Karpas-422 (cell line): ENCODE measurements around the gene ACKR3. TPM values are rescaled to one million over a fixed set of nuclear protein-coding genes. Genes with fewer than 3 reads are reported as not detected.

Experiments used
- DNase-seq: peaks from one replicate; pipeline ENCODE4 v3.0.0-alpha.2; 2015
- H2AFZ ChIP-seq: fragments of 200-600 bp; sonication (generic); 2 replicates; pipeline ENCODE4 v1.6.1; 2014; ENCODE audit warnings: antibody characterized with exemption, low read length, mixed read lengths
- H3K27ac ChIP-seq: fragments of 200-600 bp; sonication (generic); 2 replicates; pipeline ENCODE4 v1.5.1; 2014; ENCODE audit warnings: mild to moderate bottlenecking, low read length, moderate library complexity
- H3K27me3 ChIP-seq: fragments of 200-600 bp; sonication (generic); 2 replicates; pipeline ENCODE4 v1.6.1; 2014; ENCODE audit warnings: low read length, mixed read lengths
- H3K36me3 ChIP-seq: fragments of 200-600 bp; sonication (generic); 2 replicates; pipeline ENCODE4 v1.6.1; 2014; ENCODE audit warnings: low read length, mixed read lengths; ENCODE audit not compliant: insufficient read depth
- H3K4me1 ChIP-seq: fragments of 200-600 bp; sonication (generic); 2 replicates; pipeline ENCODE4 v1.6.1; 2014; ENCODE audit warnings: mild to moderate bottlenecking, low read length, mixed read lengths
- H3K4me2 ChIP-seq: fragments of 200-600 bp; sonication (generic); 2 replicates; pipeline ENCODE4 v1.6.1; 2014; ENCODE audit warnings: low read length, low read depth, mild to moderate bottlenecking; ENCODE audit not compliant: poor library complexity, severe bottlenecking
- H3K4me3 ChIP-seq: fragments of 200-600 bp; sonication (generic); 2 replicates; pipeline ENCODE4 v1.5.1; 2014; ENCODE audit warnings: mild to moderate bottlenecking, antibody characterized with exemption, low read length, mixed read lengths
- H3K79me2 ChIP-seq: fragments of 200-600 bp; sonication (generic); 2 replicates; pipeline ENCODE4 v1.6.1; 2014; ENCODE audit warnings: mild to moderate bottlenecking, low read length, mixed read lengths
- H3K9ac ChIP-seq: fragments of 200-600 bp; sonication (generic); 2 replicates; pipeline ENCODE4 v1.6.0; 2014; ENCODE audit warnings: low read length
- H3K9me2 ChIP-seq: fragments of 200-600 bp; sonication (generic), shearing (Covaris generic); replicated peaks from 2 replicates; pipeline ENCODE4 v1.6.0; 2014; ENCODE audit warnings: mild to moderate bottlenecking, low read length, moderate library complexity; ENCODE audit not compliant: insufficient read depth
- H3K9me3 ChIP-seq: fragments of 300-700, 200-600 bp; sonication (generic); 2 replicates; pipeline ENCODE4 v1.6.1; 2014; ENCODE audit warnings: low read length, mixed read lengths
- H4K20me1 ChIP-seq: fragments of 200-600 bp; sonication (generic); 2 replicates; pipeline ENCODE4 v1.6.1; 2014; ENCODE audit warnings: mild to moderate bottlenecking, antibody characterized with exemption, low read length, low read depth; ENCODE audit not compliant: insufficient read depth
- total RNA-seq: library from RNA; depleted of rRNA; stranded (reverse); fragments of >200 nt; shearing (Covaris generic); gene quantifications from 2 replicates; pipeline ENCODE4 v1.2.3, GENCODE V29; 2014; ENCODE audit warnings: low replicate concordance

The ACKR3 gene
- total RNA-seq, 1 experiment from 2014 or later = not detected

GRCh38 chr2:236628981-236629605 lies 59.5 kb downstream of the ACKR3 start:
- Histone ChIP-seq H3K27ac (no peak overlapping the region), H4K20me1 (no peaks in the 10 kb centered on the region), H3K9me2 (no peaks in the 10 kb centered on the region), H3K4me3 (no peak overlapping the region), H3K36me3 (no peaks in the 10 kb centered on the region), H3K4me1 (no peaks in the 10 kb centered on the region), H2AFZ (no peak overlapping the region), H3K9ac (no peak overlapping the region), H3K27me3 (no peaks in the 10 kb centered on the region), H3K4me2 (no peak overlapping the region), H3K9me3 (no peaks in the 10 kb centered on the region), H3K79me2 (no peaks in the 10 kb centered on the region)
- DNase-seq = no peak

- no peaks in the 10 kb centered on the region for H3K27me3 ChIP-seq
- no peaks in the 10 kb centered on the region for H3K4me1 ChIP-seq
- no peaks in the 10 kb centered on the region for H3K9me3 ChIP-seq
- H3K27ac ChIP-seq = no peak overlapping the region
- H3K4me2 ChIP-seq = no peak overlapping the region
- no peaks in the 10 kb centered on the region for H3K79me2 ChIP-seq
- H3K9ac ChIP-seq = no peak overlapping the region
- H3K4me3 ChIP-seq = no peak overlapping the region
- no peak overlapping the region for H2AFZ ChIP-seq
- no peaks in the 10 kb centered on the region for H3K36me3 ChIP-seq
- H4K20me1 ChIP-seq = no peaks in the 10 kb centered on the region
- no peak for DNase-seq
- no peaks in the 10 kb centered on the region for H3K9me2 ChIP-seq
Measured at GRCh38 chr2:236629961-236630872, 60.6 kb downstream of the ACKR3 start.

- H3K4me3 ChIP-seq = no peak overlapping the region
- no peaks in the 10 kb centered on the region for H3K79me2 ChIP-seq
- no peaks in the 10 kb centered on the region for H4K20me1 ChIP-seq
- no peaks in the 10 kb centered on the region for H3K36me3 ChIP-seq
- H3K27ac ChIP-seq = no peak overlapping the region
- H3K9me2 ChIP-seq = no peaks in the 10 kb centered on the region
- H3K4me1 ChIP-seq = no peaks in the 10 kb centered on the region
- no peak overlapping the region for H3K9ac ChIP-seq
- no peak overlapping the region for H3K4me2 ChIP-seq
- H3K27me3 ChIP-seq = no peaks in the 10 kb centered on the region
- H3K9me3 ChIP-seq = no peaks in the 10 kb centered on the region
- no peak overlapping the region for H2AFZ ChIP-seq
- DNase-seq = no peak
Measured at GRCh38 chr2:236631281-236631855, 61.7 kb downstream of the ACKR3 start.

- H3K9ac ChIP-seq = no peak overlapping the region
- no peak overlapping the region for H2AFZ ChIP-seq
- H3K36me3 ChIP-seq = no peaks in the 10 kb centered on the region
- H3K4me3 ChIP-seq = no peak overlapping the region
- H3K27me3 ChIP-seq = no peaks in the 10 kb centered on the region
- H3K27ac ChIP-seq = no peak overlapping the region
- no peaks in the 10 kb centered on the region for H4K20me1 ChIP-seq
- H3K9me3 ChIP-seq = no peaks in the 10 kb centered on the region
- H3K79me2 ChIP-seq = no peaks in the 10 kb centered on the region
- H3K9me2 ChIP-seq = no peaks in the 10 kb centered on the region
- no peak overlapping the region for H3K4me2 ChIP-seq
- no peaks in the 10 kb centered on the region for H3K4me1 ChIP-seq
- no peak for DNase-seq
Measured at GRCh38 chr2:236631856-236632291, 62.2 kb downstream of the ACKR3 start.
